ENCODE measurements around the gene THEM5.

DNA sequence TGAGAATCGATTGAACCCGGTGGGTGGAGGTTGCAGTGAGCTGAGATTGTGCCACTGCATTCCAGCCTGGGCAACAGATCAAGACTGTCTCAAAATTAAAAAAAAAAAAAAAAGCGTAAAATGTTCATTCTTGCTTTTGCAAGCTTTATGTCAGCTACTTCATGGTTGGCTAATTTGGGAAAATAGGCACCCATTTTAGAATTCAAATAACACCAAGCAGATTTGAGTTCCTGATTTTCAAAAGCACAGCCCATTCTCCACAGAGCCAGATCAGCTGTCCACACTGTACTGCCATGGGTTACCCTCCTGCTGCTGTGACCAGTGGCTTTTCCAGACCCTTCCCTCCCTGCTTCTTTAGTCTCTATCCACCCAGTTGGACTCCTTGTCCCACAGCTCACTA is 4.4 kb downstream of the THEM5 start:
- TF ChIP-seq SP1 (IDR thresholded peaks at IDR 0.05; ENCODE audit: low read depth, low read length) (no peak), RB1 (IDR thresholded peaks at IDR 0.05; ENCODE audit: borderline replicate concordance) (no peak), CBFB (IDR thresholded peaks at IDR 0.05; ENCODE audit: low read depth) (no peak), EZH2 (IDR thresholded peaks at IDR 0.05; ENCODE audit: borderline replicate concordance, control insufficient read depth, low read depth, low read length) (no peak)
- TF ChIP-seq, protein P1, sequence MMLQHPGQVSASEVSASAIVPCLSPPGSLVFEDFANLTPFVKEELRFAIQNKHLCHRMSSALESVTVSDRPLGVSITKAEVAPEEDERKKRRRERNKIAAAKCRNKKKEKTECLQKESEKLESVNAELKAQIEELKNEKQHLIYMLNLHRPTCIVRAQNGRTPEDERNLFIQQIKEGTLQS (IDR thresholded peaks at IDR 0.05; ENCODE audit: borderline replicate concordance, extremely low read depth, low read depth, low read length) = no peak
- TF ChIP-seq, protein P2, sequence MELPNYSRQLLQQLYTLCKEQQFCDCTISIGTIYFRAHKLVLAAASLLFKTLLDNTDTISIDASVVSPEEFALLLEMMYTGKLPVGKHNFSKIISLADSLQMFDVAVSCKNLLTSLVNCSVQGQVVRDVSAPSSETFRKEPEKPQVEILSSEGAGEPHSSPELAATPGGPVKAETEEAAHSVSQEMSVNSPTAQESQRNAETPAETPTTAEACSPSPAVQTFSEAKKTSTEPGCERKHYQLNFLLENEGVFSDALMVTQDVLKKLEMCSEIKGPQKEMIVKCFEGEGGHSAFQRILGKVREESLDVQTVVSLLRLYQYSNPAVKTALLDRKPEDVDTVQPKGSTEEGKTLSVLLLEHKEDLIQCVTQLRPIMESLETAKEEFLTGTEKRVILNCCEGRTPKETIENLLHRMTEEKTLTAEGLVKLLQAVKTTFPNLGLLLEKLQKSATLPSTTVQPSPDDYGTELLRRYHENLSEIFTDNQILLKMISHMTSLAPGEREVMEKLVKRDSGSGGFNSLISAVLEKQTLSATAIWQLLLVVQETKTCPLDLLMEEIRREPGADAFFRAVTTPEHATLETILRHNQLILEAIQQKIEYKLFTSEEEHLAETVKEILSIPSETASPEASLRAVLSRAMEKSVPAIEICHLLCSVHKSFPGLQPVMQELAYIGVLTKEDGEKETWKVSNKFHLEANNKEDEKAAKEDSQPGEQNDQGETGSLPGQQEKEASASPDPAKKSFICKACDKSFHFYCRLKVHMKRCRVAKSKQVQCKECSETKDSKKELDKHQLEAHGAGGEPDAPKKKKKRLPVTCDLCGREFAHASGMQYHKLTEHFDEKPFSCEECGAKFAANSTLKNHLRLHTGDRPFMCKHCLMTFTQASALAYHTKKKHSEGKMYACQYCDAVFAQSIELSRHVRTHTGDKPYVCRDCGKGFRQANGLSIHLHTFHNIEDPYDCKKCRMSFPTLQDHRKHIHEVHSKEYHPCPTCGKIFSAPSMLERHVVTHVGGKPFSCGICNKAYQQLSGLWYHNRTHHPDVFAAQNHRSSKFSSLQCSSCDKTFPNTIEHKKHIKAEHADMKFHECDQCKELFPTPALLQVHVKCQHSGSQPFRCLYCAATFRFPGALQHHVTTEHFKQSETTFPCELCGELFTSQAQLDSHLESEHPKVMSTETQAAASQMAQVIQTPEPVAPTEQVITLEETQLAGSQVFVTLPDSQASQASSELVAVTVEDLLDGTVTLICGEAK (IDR thresholded peaks at IDR 0.05; ENCODE audit: borderline replicate concordance) = no peak
- TF ChIP-seq, protein P3, sequence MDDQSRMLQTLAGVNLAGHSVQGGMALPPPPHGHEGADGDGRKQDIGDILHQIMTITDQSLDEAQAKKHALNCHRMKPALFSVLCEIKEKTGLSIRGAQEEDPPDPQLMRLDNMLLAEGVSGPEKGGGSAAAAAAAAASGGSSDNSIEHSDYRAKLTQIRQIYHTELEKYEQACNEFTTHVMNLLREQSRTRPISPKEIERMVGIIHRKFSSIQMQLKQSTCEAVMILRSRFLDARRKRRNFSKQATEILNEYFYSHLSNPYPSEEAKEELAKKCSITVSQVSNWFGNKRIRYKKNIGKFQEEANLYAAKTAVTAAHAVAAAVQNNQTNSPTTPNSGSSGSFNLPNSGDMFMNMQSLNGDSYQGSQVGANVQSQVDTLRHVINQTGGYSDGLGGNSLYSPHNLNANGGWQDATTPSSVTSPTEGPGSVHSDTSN (IDR thresholded peaks at IDR 0.05; ENCODE audit: insufficient replicate concordance, low read depth, low read length) = no peak

All from GM12878 (cell line).